ENCODE measurements around the gene STX10. TPM values are rescaled to one million over a fixed set of nuclear protein-coding genes. Genes with fewer than 3 reads are reported as not detected.
"Not testable (repeated sequence)": the region's sequence is repeated elsewhere in the genome, so short reads cannot be mapped to it uniquely, and the experiment has no call there.

STX10 gene
- total RNA-seq, 1 donor from 2014 or later: 78.1 TPM

- Mint-ChIP-seq H3K27ac (peak overlapping the region; percentile 42), H3K4me1 (ENCODE audit: low read depth) (peaks cover 29% of the 10 kb centered on the region), H3K4me3 (peak overlapping the region; percentile 95), H3K36me3 (ENCODE audit: low read depth) (peaks cover 14% of the 10 kb centered on the region)
- H3K27me3 Mint-ChIP-seq (ENCODE audit: insufficient read depth); intact Hi-C loops (cut with micrococcal nuclease); DNase-seq (ENCODE audit: low spot score); H3K9me3 Mint-ChIP-seq: not testable (repeated sequence)
These were observed 975 bp downstream of the STX10 start for GRCh38 chr19:13149173-13149627.

- H3K4me3 Mint-ChIP-seq: peak overlapping the region; percentile 39
- peaks cover 29% of the 10 kb centered on the region for H3K4me1 Mint-ChIP-seq (ENCODE audit: low read depth)
- no peaks in the 10 kb centered on the region for H3K27me3 Mint-ChIP-seq (ENCODE audit: insufficient read depth)
- intact Hi-C loops (cut with micrococcal nuclease): no loop called here
- no peak for DNase-seq (ENCODE audit: low spot score)
- no peak overlapping the region for H3K27ac Mint-ChIP-seq
- H3K9me3 Mint-ChIP-seq: no peaks in the 10 kb centered on the region
- H3K36me3 Mint-ChIP-seq (ENCODE audit: low read depth): peaks cover 11% of the 10 kb centered on the region
These were observed 3.2 kb downstream of the STX10 start for GRCh38 chr19:13146763-13147563.

- Mint-ChIP-seq H3K9me3 (no peaks in the 10 kb centered on the region), H3K36me3 (ENCODE audit: low read depth) (peaks cover 33% of the 10 kb centered on the region), H3K27me3 (ENCODE audit: insufficient read depth) (no peaks in the 10 kb centered on the region), H3K4me3 (no peak overlapping the region), H3K27ac (peak overlapping the region; percentile 65), H3K4me1 (ENCODE audit: low read depth) (peaks cover under 1% of the 10 kb centered on the region)
- intact Hi-C loops (cut with micrococcal nuclease): no loop called here
- no peak for DNase-seq (ENCODE audit: low spot score)
These were observed 10.4 kb downstream of the STX10 start for GRCh38 chr19:13139633-13140311.

GRCh38 chr19:13138916-13139198 is 11.3 kb downstream of the STX10 start:
- no peak for DNase-seq (ENCODE audit: low spot score)
- H3K4me1 Mint-ChIP-seq (ENCODE audit: low read depth): peaks cover 7% of the 10 kb centered on the region
- H3K27me3 Mint-ChIP-seq (ENCODE audit: insufficient read depth): no peaks in the 10 kb centered on the region
- no peak overlapping the region for H3K27ac Mint-ChIP-seq
- no peaks in the 10 kb centered on the region for H3K9me3 Mint-ChIP-seq
- peaks cover 37% of the 10 kb centered on the region for H3K36me3 Mint-ChIP-seq (ENCODE audit: low read depth)
- intact Hi-C loops (cut with micrococcal nuclease): no loop called here
- no peak overlapping the region for H3K4me3 Mint-ChIP-seq

GRCh38 chr19:13138171-13138915 is 11.8 kb downstream of the STX10 start:
- H3K9me3 Mint-ChIP-seq: no peaks in the 10 kb centered on the region
- no peak for DNase-seq (ENCODE audit: low spot score)
- no peak overlapping the region for H3K27ac Mint-ChIP-seq
- H3K36me3 Mint-ChIP-seq (ENCODE audit: low read depth): peaks cover 35% of the 10 kb centered on the region
- no peaks in the 10 kb centered on the region for H3K27me3 Mint-ChIP-seq (ENCODE audit: insufficient read depth)
- no peak overlapping the region for H3K4me3 Mint-ChIP-seq
- H3K4me1 Mint-ChIP-seq (ENCODE audit: low read depth): peaks cover 11% of the 10 kb centered on the region
- intact Hi-C loops (cut with micrococcal nuclease): no loop called here

GRCh38 chr19:13137290-13137794 is 12.8 kb downstream of the STX10 start:
- intact Hi-C loops (cut with micrococcal nuclease): no loop called here
- Mint-ChIP-seq H3K36me3 (ENCODE audit: low read depth) (peaks cover 37% of the 10 kb centered on the region), H3K9me3 (no peaks in the 10 kb centered on the region), H3K27ac (no peak overlapping the region), H3K4me1 (ENCODE audit: low read depth) (peaks cover 21% of the 10 kb centered on the region), H3K4me3 (no peak overlapping the region), H3K27me3 (ENCODE audit: insufficient read depth) (no peaks in the 10 kb centered on the region)
- no peak for DNase-seq (ENCODE audit: low spot score)

GRCh38 chr19:13135068-13136062 is 14.8 kb downstream of the STX10 start:
- intact Hi-C loops (cut with micrococcal nuclease): no loop called here
- peaks cover 33% of the 10 kb centered on the region for H3K36me3 Mint-ChIP-seq (ENCODE audit: low read depth)
- DNase-seq (ENCODE audit: low spot score): no peak
- no peak overlapping the region for H3K4me3 Mint-ChIP-seq
- H3K27me3 Mint-ChIP-seq (ENCODE audit: insufficient read depth): no peaks in the 10 kb centered on the region
- H3K4me1 Mint-ChIP-seq (ENCODE audit: low read depth): peaks cover 35% of the 10 kb centered on the region
- H3K27ac Mint-ChIP-seq: no peak overlapping the region
- no peaks in the 10 kb centered on the region for H3K9me3 Mint-ChIP-seq

GRCh38 chr19:13134626-13135025 is 15.5 kb downstream of the STX10 start:
- Mint-ChIP-seq H3K9me3 (no peaks in the 10 kb centered on the region), H3K27me3 (ENCODE audit: insufficient read depth) (no peaks in the 10 kb centered on the region), H3K4me3 (no peak overlapping the region), H3K27ac (peak overlapping the region; percentile 61), H3K4me1 (ENCODE audit: low read depth) (peaks cover 35% of the 10 kb centered on the region), H3K36me3 (ENCODE audit: low read depth) (peaks cover 32% of the 10 kb centered on the region)
- intact Hi-C loops (cut with micrococcal nuclease): no loop called here
- DNase-seq (ENCODE audit: low spot score): no peak

GRCh38 chr19:13133241-13133870 is 16.8 kb downstream of the STX10 start:
- H3K36me3 Mint-ChIP-seq (ENCODE audit: low read depth): peaks cover 28% of the 10 kb centered on the region
- peak overlapping the region; percentile 90 for H3K27ac Mint-ChIP-seq
- no peaks in the 10 kb centered on the region for H3K9me3 Mint-ChIP-seq
- intact Hi-C loops (cut with micrococcal nuclease): loop anchor here (2.0 kb wide), 1 partner anchor 29 kb away; no protein-coding TSS in a partner anchor
- no peak for DNase-seq (ENCODE audit: low spot score)
- no peaks in the 10 kb centered on the region for H3K27me3 Mint-ChIP-seq (ENCODE audit: insufficient read depth)
- peak overlapping the region; percentile 77 for H3K4me3 Mint-ChIP-seq
- peaks cover 41% of the 10 kb centered on the region for H3K4me1 Mint-ChIP-seq (ENCODE audit: low read depth)

- DNase-seq (ENCODE audit: low spot score): peak; percentile 46
- H3K4me3 Mint-ChIP-seq: peak overlapping the region; percentile 77
- no peaks in the 10 kb centered on the region for H3K27me3 Mint-ChIP-seq (ENCODE audit: insufficient read depth)
- peak overlapping the region; percentile 90 for H3K27ac Mint-ChIP-seq
- peaks cover 41% of the 10 kb centered on the region for H3K4me1 Mint-ChIP-seq (ENCODE audit: low read depth)
- intact Hi-C loops (cut with micrococcal nuclease): loop anchor here (1.0 to 2.0 kb wide), 6 partner anchors 14 to 129 kb away; partner anchors contain the start of genes IER2, NACC1 and STX10
- H3K9me3 Mint-ChIP-seq: no peaks in the 10 kb centered on the region
- peaks cover 24% of the 10 kb centered on the region for H3K36me3 Mint-ChIP-seq (ENCODE audit: low read depth)
These were observed 17.5 kb downstream of the STX10 start for GRCh38 chr19:13132471-13133180.

GRCh38 chr19:13130886-13131490 is 19.2 kb downstream of the STX10 start:
- no peak for DNase-seq (ENCODE audit: low spot score)
- Mint-ChIP-seq H3K27ac (peak overlapping the region; percentile 91), H3K27me3 (ENCODE audit: insufficient read depth) (no peaks in the 10 kb centered on the region), H3K4me3 (no peak overlapping the region), H3K4me1 (ENCODE audit: low read depth) (peaks cover 41% of the 10 kb centered on the region), H3K9me3 (no peaks in the 10 kb centered on the region), H3K36me3 (ENCODE audit: low read depth) (peaks cover 14% of the 10 kb centered on the region)
- intact Hi-C loops (cut with micrococcal nuclease): no loop called here
